Neural progenitor cell (in vitro differentiated cells): ENCODE data around the gene GDF2. TPM values are rescaled to one million over a fixed set of nuclear protein-coding genes. Genes with fewer than 3 reads are reported as not detected.

Source experiments
- DNase-seq: peaks from one replicate; pipeline ENCODE4 v3.0.0-alpha.2; 2016; ENCODE audit warnings: low spot score
- H2AFZ ChIP-seq: fragments of 200-600 bp; sonication (generic); replicated peaks from 2 replicates; pipeline ENCODE4 v1.6.1; 2016; ENCODE audit warnings: antibody characterized with exemption
- H3F3A ChIP-seq: fragments of 200-600 bp; sonication (generic); 2 replicates; pipeline ENCODE4 v1.6.1; 2016; ENCODE audit warnings: antibody characterized with exemption, low read depth
- H3K27ac ChIP-seq: fragments of 200-600 bp; sonication (generic); 2 replicates; pipeline ENCODE4 v1.5.1; 2016; ENCODE audit warnings: mild to moderate bottlenecking
- H3K27me3 ChIP-seq: fragments of 200-600 bp; sonication (generic); 2 replicates; pipeline ENCODE4 v1.6.1; 2016; ENCODE audit warnings: mild to moderate bottlenecking, moderate library complexity
- H3K36me3 ChIP-seq: fragments of 200-600 bp; sonication (generic); 2 replicates; pipeline ENCODE4 v1.5.1; 2016
- H3K4me1 ChIP-seq: fragments of 200-600 bp; sonication (generic); 2 replicates; pipeline ENCODE4 v1.6.1; 2016; ENCODE audit warnings: mixed run types
- H3K4me2 ChIP-seq: fragments of 200-600 bp; sonication (generic); 2 replicates; pipeline ENCODE4 v1.6.1; 2016
- H3K4me3 ChIP-seq: fragments of 200-600 bp; sonication (generic); 2 replicates; pipeline ENCODE4 v1.5.1; 2016
- H3K79me2 ChIP-seq: fragments of 200-600 bp; sonication (generic); 2 replicates; pipeline ENCODE4 v1.6.1; 2016; ENCODE audit warnings: low read depth
- H3K9ac ChIP-seq: fragments of 200-600 bp; sonication (generic); 2 replicates; pipeline ENCODE4 v1.6.1; 2016
- H3K9me3 ChIP-seq: fragments of 200-600 bp; sonication (generic); 2 replicates; pipeline ENCODE4 v1.5.1; 2016; ENCODE audit warnings: low read depth
- H4K20me1 ChIP-seq: fragments of 200-600 bp; sonication (generic); 2 replicates; pipeline ENCODE4 v1.6.1; 2016; ENCODE audit warnings: low read depth
- H3K27ac Mint-ChIP-seq: 3 replicates; pipeline ENCODE4 v1.8.0; 2021; ENCODE audit warnings: mixed read lengths
- H3K27me3 Mint-ChIP-seq: 2 replicates; pipeline ENCODE4 v1.8.0; 2022; ENCODE audit warnings: low read depth, mild to moderate bottlenecking, inconsistent platforms, moderate library complexity, mixed read lengths; ENCODE audit not compliant: insufficient read depth
- H3K36me3 Mint-ChIP-seq: 3 replicates; pipeline ENCODE4 v1.8.0; 2021; ENCODE audit warnings: mixed read lengths
- H3K4me1 Mint-ChIP-seq: 3 replicates; pipeline ENCODE4 v1.8.0; 2021; ENCODE audit warnings: mixed read lengths
- H3K4me3 Mint-ChIP-seq: 3 replicates; pipeline ENCODE4 v1.8.0; 2021; ENCODE audit warnings: mild to moderate bottlenecking, moderate library complexity, mixed read lengths
- H3K9me3 Mint-ChIP-seq: 3 replicates; pipeline ENCODE4 v1.8.0; 2020; ENCODE audit warnings: mixed read lengths
- CTCF ChIP-seq: fragments of 200-600 bp; sonication (generic); IDR thresholded peaks from 2 replicates; pipeline ENCODE4 v1.5.1; 2017; ENCODE audit warnings: antibody characterized with exemption, mild to moderate bottlenecking
- EZH2 ChIP-seq: fragments of 200-600 bp; sonication (generic); IDR thresholded peaks from 2 replicates; pipeline ENCODE4 v1.6.1; 2017; ENCODE audit warnings: antibody characterized with exemption, mild to moderate bottlenecking, moderate library complexity
- EZH2phosphoT487 ChIP-seq: fragments of 200-600 bp; sonication (generic); IDR thresholded peaks from 2 replicates; pipeline ENCODE4 v1.6.1; 2017; ENCODE audit warnings: antibody characterized with exemption
- total RNA-seq: library from RNA; depleted of rRNA; stranded (reverse); fragments of >200 nt; gene quantifications from 2 replicates; pipeline ENCODE4 v1.2.3, GENCODE V29; 2015; ENCODE audit warnings: low replicate concordance

Gene GDF2
- total RNA-seq, 1 donor from 2014 or later = not detected

- Mint-ChIP-seq H3K27ac (no peak overlapping the region), H3K4me1 (peaks cover 46% of the 10 kb centered on the region), H3K36me3 (peaks cover 2% of the 10 kb centered on the region), H3K9me3 (peaks cover 6% of the 10 kb centered on the region), H3K27me3 (peaks cover 8% of the 10 kb centered on the region), H3K4me3 (no peak overlapping the region)
- Histone ChIP-seq H3F3A (peaks cover 25% of the 10 kb centered on the region), H3K4me1 (peaks cover 44% of the 10 kb centered on the region), H3K79me2 (no peaks in the 10 kb centered on the region), H2AFZ (no peak overlapping the region), H3K27ac (no peak overlapping the region), H3K36me3 (no peaks in the 10 kb centered on the region), H3K4me3 (no peak overlapping the region), H3K9me3 (no peaks in the 10 kb centered on the region), H3K9ac (no peak overlapping the region), H3K4me2 (no peak overlapping the region), H3K27me3 (peaks cover 11% of the 10 kb centered on the region), H4K20me1 (no peaks in the 10 kb centered on the region)
- DNase-seq = no peak
- TF ChIP-seq EZH2 (no peak), EZH2phosphoT487 (no peak), CTCF (no peak)
Observed at GRCh38 chr10:47294501-47294900, 27.8 kb upstream of the GDF2 start.

DNA sequence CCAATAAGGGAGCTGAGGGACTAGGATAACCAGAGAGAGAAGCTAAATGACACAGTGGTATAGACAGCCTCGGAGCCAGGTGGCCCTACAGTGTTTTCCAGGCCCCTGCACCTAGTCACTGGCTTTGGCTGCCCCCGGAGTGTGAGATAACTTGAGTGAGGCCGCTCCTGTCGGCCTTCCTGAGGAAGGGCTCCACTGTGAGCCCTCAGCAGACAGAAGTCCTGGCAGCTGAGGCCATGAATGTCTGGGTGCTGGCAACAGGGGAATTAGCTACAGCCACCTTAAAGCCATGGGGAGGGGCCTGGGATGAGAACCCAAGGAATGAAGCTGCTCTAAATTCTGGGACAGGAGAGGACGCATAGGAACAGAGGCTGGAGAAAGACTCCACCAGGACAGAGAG lies 26.8 kb upstream of the GDF2 start:
- Mint-ChIP-seq H3K4me1 (peaks cover 49% of the 10 kb centered on the region), H3K27ac (peak overlapping the region; percentile 96), H3K9me3 (peaks cover 6% of the 10 kb centered on the region), H3K36me3 (peaks cover 2% of the 10 kb centered on the region), H3K27me3 (peaks cover 8% of the 10 kb centered on the region), H3K4me3 (no peak overlapping the region)
- H3K79me2 ChIP-seq = no peaks in the 10 kb centered on the region
- H3K36me3 ChIP-seq = no peaks in the 10 kb centered on the region
- no peak for TF ChIP-seq EZH2phosphoT487
- no peak for TF ChIP-seq EZH2
- TF ChIP-seq CTCF = no peak
- H3K9me3 ChIP-seq = no peaks in the 10 kb centered on the region
- H4K20me1 ChIP-seq = no peaks in the 10 kb centered on the region
- H3K27ac ChIP-seq = no peak overlapping the region
- H3K4me3 ChIP-seq = no peak overlapping the region
- no peak overlapping the region for H3K9ac ChIP-seq
- H3K4me1 ChIP-seq = peaks cover 48% of the 10 kb centered on the region
- H2AFZ ChIP-seq = no peak overlapping the region
- peaks cover 28% of the 10 kb centered on the region for H3F3A ChIP-seq
- H3K27me3 ChIP-seq = peaks cover 20% of the 10 kb centered on the region
- DNase-seq = no peak
- H3K4me2 ChIP-seq = no peak overlapping the region

- H3K9me3 Mint-ChIP-seq = peaks cover 6% of the 10 kb centered on the region
- peaks cover 11% of the 10 kb centered on the region for H3K27me3 Mint-ChIP-seq
- no peaks in the 10 kb centered on the region for H4K20me1 ChIP-seq
- no peaks in the 10 kb centered on the region for H3K36me3 ChIP-seq
- no peak overlapping the region for H3K4me3 ChIP-seq
- no peak overlapping the region for H2AFZ ChIP-seq
- no peak for DNase-seq
- H3K27me3 ChIP-seq = peaks cover 29% of the 10 kb centered on the region
- TF ChIP-seq CTCF (no peak), EZH2 (no peak), EZH2phosphoT487 (no peak)
- peak overlapping the region; percentile 41 for H3K4me3 Mint-ChIP-seq
- H3K9ac ChIP-seq = no peak overlapping the region
- no peaks in the 10 kb centered on the region for H3K9me3 ChIP-seq
- peaks cover 28% of the 10 kb centered on the region for H3F3A ChIP-seq
- peak overlapping the region; percentile 96 for H3K27ac Mint-ChIP-seq
- peaks cover 2% of the 10 kb centered on the region for H3K36me3 Mint-ChIP-seq
- no peaks in the 10 kb centered on the region for H3K79me2 ChIP-seq
- H3K4me2 ChIP-seq = peak overlapping the region; percentile 20
- peaks cover 48% of the 10 kb centered on the region for H3K4me1 ChIP-seq
- no peak overlapping the region for H3K27ac ChIP-seq
- H3K4me1 Mint-ChIP-seq = peaks cover 54% of the 10 kb centered on the region
Observed at GRCh38 chr10:47296156-47296894, 25.9 kb upstream of the GDF2 start.
